OCI-M2 (cell line): ENCODE data around the gene FOXE1.

Experiments
- DNase-seq: peaks from one replicate; lab custom pipeline; 2025; ENCODE audit not compliant: unreplicated experiment; lab: John Stamatoyannopoulos, UW

Gene FOXE1

GRCh38 chr9:97853056-97853843 is at the start of gene FOXE1:
Gene FOXE1, plus strand, starts transcription at chr9:97853226. Its CDS starts 689 bp downstream, at chr9:97853915.
- DNase-seq: no peak

- no peak for DNase-seq
These were observed 49.0 kb upstream of the FOXE1 start for GRCh38 chr9:97804059-97804365.

- no peak for DNase-seq
These were observed 46.3 kb upstream of the FOXE1 start for GRCh38 chr9:97806721-97807120.

GRCh38 chr9:97807681-97808080 is 45.3 kb upstream of the FOXE1 start:
- no peak for DNase-seq

- DNase-seq: no peak
These were observed 44.6 kb upstream of the FOXE1 start for GRCh38 chr9:97808415-97808814.

- DNase-seq: no peak
These were observed 44.1 kb upstream of the FOXE1 start for GRCh38 chr9:97808972-97809371.

- DNase-seq: no peak
These were observed 43.2 kb upstream of the FOXE1 start for GRCh38 chr9:97809666-97810344.

GRCh38 chr9:97811533-97812246 is 41.3 kb upstream of the FOXE1 start:
- DNase-seq: no peak

GRCh38 chr9:97812247-97812543 is 40.8 kb upstream of the FOXE1 start:
- no peak for DNase-seq

GRCh38 chr9:97813072-97813471 is 40.0 kb upstream of the FOXE1 start:
- no peak for DNase-seq

GRCh38 chr9:97819735-97820134 is 33.3 kb upstream of the FOXE1 start:
- DNase-seq: no peak

- DNase-seq: no peak
These were observed 32.7 kb upstream of the FOXE1 start for GRCh38 chr9:97820373-97820772.

GRCh38 chr9:97830884-97831829 is 21.9 kb upstream of the FOXE1 start:
- no peak for DNase-seq

- no peak for DNase-seq
These were observed 21.0 kb upstream of the FOXE1 start for GRCh38 chr9:97831843-97832636.

GRCh38 chr9:97840521-97840920 is 12.5 kb upstream of the FOXE1 start:
- no peak for DNase-seq

GRCh38 chr9:97842960-97843359 is 10.1 kb upstream of the FOXE1 start:
- no peak for DNase-seq

GRCh38 chr9:97845130-97845529 is 7.9 kb upstream of the FOXE1 start:
- no peak for DNase-seq

GRCh38 chr9:97845763-97846162 is 7.3 kb upstream of the FOXE1 start:
- no peak for DNase-seq

GRCh38 chr9:97846347-97846746 is 6.7 kb upstream of the FOXE1 start:
- no peak for DNase-seq

GRCh38 chr9:97847474-97848214 is 5.4 kb upstream of the FOXE1 start:
- DNase-seq: no peak
